OCI-LY1 (cell line): ENCODE results near the gene EPB41L4A.

ENCODE experiments used
- EZH2 ChIP-seq: fragments of 200-600 bp; sonication (generic), shearing (Covaris generic); IDR thresholded peaks from 2 replicates; pipeline ENCODE4 v1.8.0; 2017; ENCODE audit warnings: borderline replicate concordance, mixed run types, mild to moderate bottlenecking, antibody characterized with exemption, low read length, moderate library complexity, mixed read lengths
- TF ChIP-seq, protein P1 (sequence below): fragments of 200-600 bp; sonication (generic), shearing (Covaris generic); IDR thresholded peaks from 2 replicates; pipeline ENCODE4 v1.5.1; 2017; ENCODE audit warnings: mild to moderate bottlenecking, antibody characterized with exemption, low read length, moderate library complexity, mixed read lengths

DNA sequence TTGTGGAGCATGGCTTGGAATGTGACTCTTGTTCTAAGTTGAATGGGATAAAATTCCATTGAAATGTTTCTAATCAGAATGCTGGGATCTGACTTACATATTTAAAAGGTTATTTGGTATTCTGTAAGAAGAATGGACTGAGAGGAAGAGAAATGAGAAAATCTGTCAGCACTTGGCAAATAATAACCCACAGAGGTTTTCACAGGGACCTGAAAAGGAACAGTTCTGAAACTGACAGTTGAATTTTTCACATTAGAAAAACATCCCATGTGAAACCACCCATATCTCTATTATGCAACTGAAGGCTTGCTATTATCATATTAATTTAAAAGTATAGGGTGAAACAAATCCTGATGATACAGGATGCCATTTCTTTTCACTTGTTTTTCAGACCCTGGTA is 302.7 kb downstream of the EPB41L4A start:
- TF ChIP-seq, protein P1, sequence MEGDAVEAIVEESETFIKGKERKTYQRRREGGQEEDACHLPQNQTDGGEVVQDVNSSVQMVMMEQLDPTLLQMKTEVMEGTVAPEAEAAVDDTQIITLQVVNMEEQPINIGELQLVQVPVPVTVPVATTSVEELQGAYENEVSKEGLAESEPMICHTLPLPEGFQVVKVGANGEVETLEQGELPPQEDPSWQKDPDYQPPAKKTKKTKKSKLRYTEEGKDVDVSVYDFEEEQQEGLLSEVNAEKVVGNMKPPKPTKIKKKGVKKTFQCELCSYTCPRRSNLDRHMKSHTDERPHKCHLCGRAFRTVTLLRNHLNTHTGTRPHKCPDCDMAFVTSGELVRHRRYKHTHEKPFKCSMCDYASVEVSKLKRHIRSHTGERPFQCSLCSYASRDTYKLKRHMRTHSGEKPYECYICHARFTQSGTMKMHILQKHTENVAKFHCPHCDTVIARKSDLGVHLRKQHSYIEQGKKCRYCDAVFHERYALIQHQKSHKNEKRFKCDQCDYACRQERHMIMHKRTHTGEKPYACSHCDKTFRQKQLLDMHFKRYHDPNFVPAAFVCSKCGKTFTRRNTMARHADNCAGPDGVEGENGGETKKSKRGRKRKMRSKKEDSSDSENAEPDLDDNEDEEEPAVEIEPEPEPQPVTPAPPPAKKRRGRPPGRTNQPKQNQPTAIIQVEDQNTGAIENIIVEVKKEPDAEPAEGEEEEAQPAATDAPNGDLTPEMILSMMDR: no peak
- TF ChIP-seq EZH2: no peak
